ENCODE measurements around the gene MTCH2.

MTCH2 gene

GRCh38 chr11:47642099-47642855 lies at the start of gene MTCH2:
TSS of gene MTCH2 (minus strand) at chr11:47642559. CDS start at chr11:47642465, 94 bp downstream.
- H4K20me1 ChIP-seq (ENCODE audit: insufficient read depth, low read length), result no peaks in the 10 kb centered on the region
- H3K9ac ChIP-seq (ENCODE audit: low read length), result peak within 1 kb of the TSS; percentile 95
- peak within 1 kb of the TSS; percentile 92 for H3K4me2 ChIP-seq (ENCODE audit: low read length)
- no peaks in the 10 kb centered on the region for H3K27me3 ChIP-seq (ENCODE audit: insufficient read depth, low read length)
- H3K9me3 ChIP-seq (ENCODE audit: low read length), result no peaks in the 10 kb centered on the region
- H2AFZ ChIP-seq (ENCODE audit: low read length), result peak within 1 kb of the TSS; percentile 81
- H3K4me1 ChIP-seq (ENCODE audit: insufficient read depth, low read length, severe bottlenecking), result peaks cover 22% of the 10 kb centered on the region
- H3K27ac ChIP-seq (ENCODE audit: low read depth, low read length, poor library complexity, severe bottlenecking), result peak within 1 kb of the TSS; percentile 64
- H3K36me3 ChIP-seq (ENCODE audit: insufficient read depth, low read length), result peaks cover 25% of the 10 kb centered on the region
- no peaks in the 10 kb centered on the region for H3F3A ChIP-seq (ENCODE audit: insufficient read depth, low read length)
- H3K4me3 ChIP-seq (ENCODE audit: low read depth, low read length, poor library complexity, severe bottlenecking), result peak within 1 kb of the TSS; percentile 99
- TF ChIP-seq EZH2 (IDR thresholded peaks at IDR 0.05; ENCODE audit: borderline replicate concordance, low read length), result no peak
- TF ChIP-seq, protein P1, sequence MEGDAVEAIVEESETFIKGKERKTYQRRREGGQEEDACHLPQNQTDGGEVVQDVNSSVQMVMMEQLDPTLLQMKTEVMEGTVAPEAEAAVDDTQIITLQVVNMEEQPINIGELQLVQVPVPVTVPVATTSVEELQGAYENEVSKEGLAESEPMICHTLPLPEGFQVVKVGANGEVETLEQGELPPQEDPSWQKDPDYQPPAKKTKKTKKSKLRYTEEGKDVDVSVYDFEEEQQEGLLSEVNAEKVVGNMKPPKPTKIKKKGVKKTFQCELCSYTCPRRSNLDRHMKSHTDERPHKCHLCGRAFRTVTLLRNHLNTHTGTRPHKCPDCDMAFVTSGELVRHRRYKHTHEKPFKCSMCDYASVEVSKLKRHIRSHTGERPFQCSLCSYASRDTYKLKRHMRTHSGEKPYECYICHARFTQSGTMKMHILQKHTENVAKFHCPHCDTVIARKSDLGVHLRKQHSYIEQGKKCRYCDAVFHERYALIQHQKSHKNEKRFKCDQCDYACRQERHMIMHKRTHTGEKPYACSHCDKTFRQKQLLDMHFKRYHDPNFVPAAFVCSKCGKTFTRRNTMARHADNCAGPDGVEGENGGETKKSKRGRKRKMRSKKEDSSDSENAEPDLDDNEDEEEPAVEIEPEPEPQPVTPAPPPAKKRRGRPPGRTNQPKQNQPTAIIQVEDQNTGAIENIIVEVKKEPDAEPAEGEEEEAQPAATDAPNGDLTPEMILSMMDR (IDR thresholded peaks at IDR 0.05; ENCODE audit: low read length), result no peak
- H3K79me2 ChIP-seq (ENCODE audit: insufficient read depth, low read length), result peaks cover 27% of the 10 kb centered on the region
- H3K9me2 ChIP-seq (ENCODE audit: low read depth, low read length), result no peaks in the 10 kb centered on the region

DNA sequence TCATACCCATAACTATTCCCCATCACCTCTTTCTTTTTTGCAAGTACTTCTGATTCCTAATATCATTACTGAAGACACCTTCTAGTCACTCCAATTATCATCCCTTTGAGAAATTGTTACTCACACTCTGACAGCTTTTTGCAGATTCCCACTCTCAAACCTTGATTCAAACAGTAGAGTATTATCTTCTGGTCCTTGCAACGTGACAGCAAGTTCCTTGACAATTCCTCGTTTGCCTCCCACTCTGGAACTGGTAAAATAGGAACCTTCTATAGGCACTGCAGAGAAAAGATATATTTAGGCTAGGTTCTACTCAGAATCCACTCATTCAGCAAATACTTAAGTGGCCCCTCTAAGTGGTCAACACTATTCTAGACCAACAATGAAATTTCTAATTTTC lies 49.6 kb upstream of the MTCH2 start:
- Histone ChIP-seq H2AFZ (ENCODE audit: low read length) (no peak overlapping the region), H4K20me1 (ENCODE audit: insufficient read depth, low read length) (no peaks in the 10 kb centered on the region), H3K79me2 (ENCODE audit: insufficient read depth, low read length) (no peaks in the 10 kb centered on the region), H3K4me3 (ENCODE audit: low read depth, low read length, poor library complexity, severe bottlenecking) (no peak overlapping the region), H3K36me3 (ENCODE audit: insufficient read depth, low read length) (no peaks in the 10 kb centered on the region), H3F3A (ENCODE audit: insufficient read depth, low read length) (no peaks in the 10 kb centered on the region), H3K4me2 (ENCODE audit: low read length) (no peak overlapping the region), H3K4me1 (ENCODE audit: insufficient read depth, low read length, severe bottlenecking) (no peaks in the 10 kb centered on the region), H3K9me2 (ENCODE audit: low read depth, low read length) (no peaks in the 10 kb centered on the region), H3K9ac (ENCODE audit: low read length) (no peak overlapping the region), H3K27ac (ENCODE audit: low read depth, low read length, poor library complexity, severe bottlenecking) (no peak overlapping the region), H3K27me3 (ENCODE audit: insufficient read depth, low read length) (no peaks in the 10 kb centered on the region), H3K9me3 (ENCODE audit: low read length) (no peaks in the 10 kb centered on the region)
- TF ChIP-seq, protein P1 (IDR thresholded peaks at IDR 0.05; ENCODE audit: low read length), result no peak
- TF ChIP-seq EZH2 (IDR thresholded peaks at IDR 0.05; ENCODE audit: borderline replicate concordance, low read length), result no peak

- no peak overlapping the region for H3K27ac ChIP-seq (ENCODE audit: low read depth, low read length, poor library complexity, severe bottlenecking)
- no peaks in the 10 kb centered on the region for H3K79me2 ChIP-seq (ENCODE audit: insufficient read depth, low read length)
- no peaks in the 10 kb centered on the region for H4K20me1 ChIP-seq (ENCODE audit: insufficient read depth, low read length)
- H2AFZ ChIP-seq (ENCODE audit: low read length), result no peak overlapping the region
- H3K9me3 ChIP-seq (ENCODE audit: low read length), result no peaks in the 10 kb centered on the region
- TF ChIP-seq EZH2 (IDR thresholded peaks at IDR 0.05; ENCODE audit: borderline replicate concordance, low read length), result no peak
- TF ChIP-seq, protein P1 (IDR thresholded peaks at IDR 0.05; ENCODE audit: low read length), result no peak
- no peaks in the 10 kb centered on the region for H3F3A ChIP-seq (ENCODE audit: insufficient read depth, low read length)
- no peaks in the 10 kb centered on the region for H3K27me3 ChIP-seq (ENCODE audit: insufficient read depth, low read length)
- no peak overlapping the region for H3K4me2 ChIP-seq (ENCODE audit: low read length)
- no peak overlapping the region for H3K4me3 ChIP-seq (ENCODE audit: low read depth, low read length, poor library complexity, severe bottlenecking)
- no peaks in the 10 kb centered on the region for H3K4me1 ChIP-seq (ENCODE audit: insufficient read depth, low read length, severe bottlenecking)
- H3K9me2 ChIP-seq (ENCODE audit: low read depth, low read length), result no peaks in the 10 kb centered on the region
- no peak overlapping the region for H3K9ac ChIP-seq (ENCODE audit: low read length)
- no peaks in the 10 kb centered on the region for H3K36me3 ChIP-seq (ENCODE audit: insufficient read depth, low read length)
Measured at GRCh38 chr11:47689480-47689879, 47.1 kb upstream of the MTCH2 start.
